HL-60 (cell line): ENCODE results near the gene RASAL3.

Experiments used
- GABPA ChIP-seq: IDR thresholded peaks from 2 replicates; pipeline ENCODE4 v1.6.1; 2012; ENCODE audit warnings: low read depth
- POLR2AphosphoS5 ChIP-seq: IDR thresholded peaks from 2 replicates; pipeline ENCODE4 v1.6.1; 2012; ENCODE audit warnings: low read depth
- SPI1 ChIP-seq: IDR thresholded peaks from 2 replicates; pipeline ENCODE4 v1.6.1; 2012; ENCODE audit warnings: low read depth, mild to moderate bottlenecking, borderline replicate concordance
- TF ChIP-seq, protein P1 (sequence below): IDR thresholded peaks from one replicate; pipeline ENCODE4 v1.5.1; 2011; ENCODE audit warnings: low read length, control low read depth, inconsistent platforms; ENCODE audit not compliant: insufficient read depth
- TF ChIP-seq, protein P2 (sequence below): IDR thresholded peaks from 2 replicates; pipeline ENCODE4 v1.6.1; 2012; ENCODE audit warnings: low read depth; ENCODE audit not compliant: insufficient replicate concordance

DNA sequence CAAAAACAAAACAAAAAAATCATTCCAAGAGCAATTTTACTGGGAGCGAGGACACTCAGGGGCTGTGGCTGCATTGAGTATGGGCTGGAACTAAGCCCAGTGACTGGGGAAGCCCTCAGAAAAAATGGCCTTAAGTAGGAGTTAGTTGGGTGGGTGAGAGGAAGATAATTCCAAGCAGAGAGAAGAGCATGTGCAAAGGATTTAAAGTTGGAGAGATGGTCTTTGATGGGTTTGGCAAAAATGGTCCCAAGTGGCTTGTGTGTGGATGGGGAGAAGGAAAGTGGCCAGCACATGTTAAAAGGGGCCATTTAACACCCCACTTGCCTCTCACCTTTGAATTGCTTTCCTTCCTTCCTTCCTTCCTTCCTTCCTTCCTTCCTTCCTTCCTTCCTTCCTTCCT lies 37.3 kb upstream of the RASAL3 start:
- TF ChIP-seq, protein P1, sequence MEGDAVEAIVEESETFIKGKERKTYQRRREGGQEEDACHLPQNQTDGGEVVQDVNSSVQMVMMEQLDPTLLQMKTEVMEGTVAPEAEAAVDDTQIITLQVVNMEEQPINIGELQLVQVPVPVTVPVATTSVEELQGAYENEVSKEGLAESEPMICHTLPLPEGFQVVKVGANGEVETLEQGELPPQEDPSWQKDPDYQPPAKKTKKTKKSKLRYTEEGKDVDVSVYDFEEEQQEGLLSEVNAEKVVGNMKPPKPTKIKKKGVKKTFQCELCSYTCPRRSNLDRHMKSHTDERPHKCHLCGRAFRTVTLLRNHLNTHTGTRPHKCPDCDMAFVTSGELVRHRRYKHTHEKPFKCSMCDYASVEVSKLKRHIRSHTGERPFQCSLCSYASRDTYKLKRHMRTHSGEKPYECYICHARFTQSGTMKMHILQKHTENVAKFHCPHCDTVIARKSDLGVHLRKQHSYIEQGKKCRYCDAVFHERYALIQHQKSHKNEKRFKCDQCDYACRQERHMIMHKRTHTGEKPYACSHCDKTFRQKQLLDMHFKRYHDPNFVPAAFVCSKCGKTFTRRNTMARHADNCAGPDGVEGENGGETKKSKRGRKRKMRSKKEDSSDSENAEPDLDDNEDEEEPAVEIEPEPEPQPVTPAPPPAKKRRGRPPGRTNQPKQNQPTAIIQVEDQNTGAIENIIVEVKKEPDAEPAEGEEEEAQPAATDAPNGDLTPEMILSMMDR, result no peak
- TF ChIP-seq GABPA (no peak), POLR2AphosphoS5 (no peak), SPI1 (no peak)
- TF ChIP-seq, protein P2, sequence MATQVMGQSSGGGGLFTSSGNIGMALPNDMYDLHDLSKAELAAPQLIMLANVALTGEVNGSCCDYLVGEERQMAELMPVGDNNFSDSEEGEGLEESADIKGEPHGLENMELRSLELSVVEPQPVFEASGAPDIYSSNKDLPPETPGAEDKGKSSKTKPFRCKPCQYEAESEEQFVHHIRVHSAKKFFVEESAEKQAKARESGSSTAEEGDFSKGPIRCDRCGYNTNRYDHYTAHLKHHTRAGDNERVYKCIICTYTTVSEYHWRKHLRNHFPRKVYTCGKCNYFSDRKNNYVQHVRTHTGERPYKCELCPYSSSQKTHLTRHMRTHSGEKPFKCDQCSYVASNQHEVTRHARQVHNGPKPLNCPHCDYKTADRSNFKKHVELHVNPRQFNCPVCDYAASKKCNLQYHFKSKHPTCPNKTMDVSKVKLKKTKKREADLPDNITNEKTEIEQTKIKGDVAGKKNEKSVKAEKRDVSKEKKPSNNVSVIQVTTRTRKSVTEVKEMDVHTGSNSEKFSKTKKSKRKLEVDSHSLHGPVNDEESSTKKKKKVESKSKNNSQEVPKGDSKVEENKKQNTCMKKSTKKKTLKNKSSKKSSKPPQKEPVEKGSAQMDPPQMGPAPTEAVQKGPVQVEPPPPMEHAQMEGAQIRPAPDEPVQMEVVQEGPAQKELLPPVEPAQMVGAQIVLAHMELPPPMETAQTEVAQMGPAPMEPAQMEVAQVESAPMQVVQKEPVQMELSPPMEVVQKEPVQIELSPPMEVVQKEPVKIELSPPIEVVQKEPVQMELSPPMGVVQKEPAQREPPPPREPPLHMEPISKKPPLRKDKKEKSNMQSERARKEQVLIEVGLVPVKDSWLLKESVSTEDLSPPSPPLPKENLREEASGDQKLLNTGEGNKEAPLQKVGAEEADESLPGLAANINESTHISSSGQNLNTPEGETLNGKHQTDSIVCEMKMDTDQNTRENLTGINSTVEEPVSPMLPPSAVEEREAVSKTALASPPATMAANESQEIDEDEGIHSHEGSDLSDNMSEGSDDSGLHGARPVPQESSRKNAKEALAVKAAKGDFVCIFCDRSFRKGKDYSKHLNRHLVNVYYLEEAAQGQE, result no peak
